ENCODE measurements around the gene ARFGEF2. TPM values are rescaled to one million over a fixed set of nuclear protein-coding genes. Genes with fewer than 3 reads are reported as not detected.

The ARFGEF2 gene
- total RNA-seq, 1 experiment from 2014 or later, result 20.9 TPM

GRCh38 chr20:48952656-48953055, 31.1 kb downstream of the ARFGEF2 start:
- TF ChIP-seq ZNF121 (CRISPR knock-in tag; IDR thresholded peaks at IDR 0.05) (no peak), ZNF281 (CRISPR knock-in tag; IDR thresholded peaks at IDR 0.05) (no peak), ATF1 (CRISPR knock-in tag; IDR thresholded peaks at IDR 0.05) (no peak), IRF2 (CRISPR knock-in tag; IDR thresholded peaks at IDR 0.05; ENCODE audit: borderline replicate concordance, low read depth) (no peak), ERG (CRISPR knock-in tag; IDR thresholded peaks at IDR 0.05) (no peak), ZSCAN18 (CRISPR knock-in tag; IDR thresholded peaks at IDR 0.05) (no peak), FOXP1 (CRISPR knock-in tag; IDR thresholded peaks at IDR 0.05; ENCODE audit: borderline replicate concordance) (no peak), TP53 (CRISPR knock-in tag; IDR thresholded peaks at IDR 0.05) (no peak), NR3C1 (CRISPR knock-in tag; conservative IDR thresholded peaks at IDR 0.05; ENCODE audit: low read depth) (no peak), MAX (CRISPR knock-in tag; IDR thresholded peaks at IDR 0.05) (no peak), ZNF416 (CRISPR knock-in tag; IDR thresholded peaks at IDR 0.05) (no peak), JUN (CRISPR knock-in tag; IDR thresholded peaks at IDR 0.05) (no peak)
- TF ChIP-seq, protein P1, sequence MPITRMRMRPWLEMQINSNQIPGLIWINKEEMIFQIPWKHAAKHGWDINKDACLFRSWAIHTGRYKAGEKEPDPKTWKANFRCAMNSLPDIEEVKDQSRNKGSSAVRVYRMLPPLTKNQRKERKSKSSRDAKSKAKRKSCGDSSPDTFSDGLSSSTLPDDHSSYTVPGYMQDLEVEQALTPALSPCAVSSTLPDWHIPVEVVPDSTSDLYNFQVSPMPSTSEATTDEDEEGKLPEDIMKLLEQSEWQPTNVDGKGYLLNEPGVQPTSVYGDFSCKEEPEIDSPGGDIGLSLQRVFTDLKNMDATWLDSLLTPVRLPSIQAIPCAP (CRISPR knock-in tag; IDR thresholded peaks at IDR 0.05), result no peak
- Mint-ChIP-seq H3K4me3 (no peak overlapping the region), H3K9me3 (no peaks in the 10 kb centered on the region), H3K27ac (no peak overlapping the region), H3K36me3 (peaks cover 55% of the 10 kb centered on the region), H3K27me3 (ENCODE audit: low read depth) (no peaks in the 10 kb centered on the region), H3K4me1 (peaks cover 7% of the 10 kb centered on the region; the same call in 1 of the 2 replicates)
- ChIA-PET CTCF (no interaction called here), POLR2A (no interaction called here)
- ATAC-seq (no peak), DNase-seq (ENCODE audit: low spot score) (no peak)

GRCh38 chr20:48953653-48954052, 32.1 kb downstream of the ARFGEF2 start:
- H3K4me1 Mint-ChIP-seq, result peaks cover 7% of the 10 kb centered on the region; the same call in 1 of the 2 replicates
- TF ChIP-seq ZNF416 (CRISPR knock-in tag; IDR thresholded peaks at IDR 0.05) (no peak), JAZF1 (CRISPR knock-in tag; IDR thresholded peaks at IDR 0.05) (no peak), NR3C1 (CRISPR knock-in tag; conservative IDR thresholded peaks at IDR 0.05; ENCODE audit: low read depth) (no peak), CBFB (CRISPR knock-in tag; IDR thresholded peaks at IDR 0.05; ENCODE audit: low read depth) (no peak), GRHL2 (CRISPR knock-in tag; IDR thresholded peaks at IDR 0.05; ENCODE audit: insufficient replicate concordance, severe bottlenecking) (no peak), OVOL2 (CRISPR knock-in tag; IDR thresholded peaks at IDR 0.05; ENCODE audit: borderline replicate concordance) (no peak), SP1 (CRISPR knock-in tag; conservative IDR thresholded peaks at IDR 0.05) (no peak), ZSCAN18 (CRISPR knock-in tag; IDR thresholded peaks at IDR 0.05) (no peak), CTCF (IDR thresholded peaks at IDR 0.05) (no peak), HMGXB4 (CRISPR knock-in tag; IDR thresholded peaks at IDR 0.05) (no peak)
- TF ChIP-seq, protein P2, sequence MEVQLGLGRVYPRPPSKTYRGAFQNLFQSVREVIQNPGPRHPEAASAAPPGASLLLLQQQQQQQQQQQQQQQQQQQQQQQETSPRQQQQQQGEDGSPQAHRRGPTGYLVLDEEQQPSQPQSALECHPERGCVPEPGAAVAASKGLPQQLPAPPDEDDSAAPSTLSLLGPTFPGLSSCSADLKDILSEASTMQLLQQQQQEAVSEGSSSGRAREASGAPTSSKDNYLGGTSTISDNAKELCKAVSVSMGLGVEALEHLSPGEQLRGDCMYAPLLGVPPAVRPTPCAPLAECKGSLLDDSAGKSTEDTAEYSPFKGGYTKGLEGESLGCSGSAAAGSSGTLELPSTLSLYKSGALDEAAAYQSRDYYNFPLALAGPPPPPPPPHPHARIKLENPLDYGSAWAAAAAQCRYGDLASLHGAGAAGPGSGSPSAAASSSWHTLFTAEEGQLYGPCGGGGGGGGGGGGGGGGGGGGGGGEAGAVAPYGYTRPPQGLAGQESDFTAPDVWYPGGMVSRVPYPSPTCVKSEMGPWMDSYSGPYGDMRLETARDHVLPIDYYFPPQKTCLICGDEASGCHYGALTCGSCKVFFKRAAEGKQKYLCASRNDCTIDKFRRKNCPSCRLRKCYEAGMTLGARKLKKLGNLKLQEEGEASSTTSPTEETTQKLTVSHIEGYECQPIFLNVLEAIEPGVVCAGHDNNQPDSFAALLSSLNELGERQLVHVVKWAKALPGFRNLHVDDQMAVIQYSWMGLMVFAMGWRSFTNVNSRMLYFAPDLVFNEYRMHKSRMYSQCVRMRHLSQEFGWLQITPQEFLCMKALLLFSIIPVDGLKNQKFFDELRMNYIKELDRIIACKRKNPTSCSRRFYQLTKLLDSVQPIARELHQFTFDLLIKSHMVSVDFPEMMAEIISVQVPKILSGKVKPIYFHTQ (CRISPR knock-in tag; IDR thresholded peaks at IDR 0.05), result no peak

More at GRCh38 chr20:48953653-48954052, 32.1 kb downstream of the ARFGEF2 start:
- Mint-ChIP-seq H3K27ac (no peak overlapping the region), H3K4me3 (no peak overlapping the region), H3K27me3 (ENCODE audit: low read depth) (no peaks in the 10 kb centered on the region), H3K9me3 (no peaks in the 10 kb centered on the region), H3K36me3 (peaks cover 58% of the 10 kb centered on the region)
- POLR2A ChIA-PET, result no interaction called here
- ATAC-seq (no peak), DNase-seq (ENCODE audit: low spot score) (no peak)
- CTCF ChIA-PET, result interaction anchor here (0.5 to 1.3 kb wide), 2 partner anchors 43 to 293 kb away, joined by 3 to 5 read pairs; no protein-coding TSS in a partner anchor

Measured in WTC11 (cell line).